OCI-M2 (cell line): ENCODE data around the gene PLEKHJ1.

Experiments
- DNase-seq: peaks from one replicate; lab custom pipeline; 2025; ENCODE audit not compliant: unreplicated experiment; lab: John Stamatoyannopoulos, UW

The PLEKHJ1 gene

GRCh38 chr19:2270157-2270422 is 34.0 kb upstream of the PLEKHJ1 start:
- DNase-seq: no peak

- peak; percentile 52 for DNase-seq
Observed at GRCh38 chr19:2269244-2270156, 33.4 kb upstream of the PLEKHJ1 start.

GRCh38 chr19:2268861-2269243 is 32.7 kb upstream of the PLEKHJ1 start:
- no peak for DNase-seq

GRCh38 chr19:2268480-2268830 is 32.3 kb upstream of the PLEKHJ1 start:
- DNase-seq: no peak

- DNase-seq: no peak
Observed at GRCh38 chr19:2266183-2266993, 30.3 kb upstream of the PLEKHJ1 start.

GRCh38 chr19:2261438-2262172 is 25.5 kb upstream of the PLEKHJ1 start:
- no peak for DNase-seq

GRCh38 chr19:2260341-2260805 is 24.2 kb upstream of the PLEKHJ1 start:
- no peak for DNase-seq

- DNase-seq: no peak
Observed at GRCh38 chr19:2259336-2259735, 23.2 kb upstream of the PLEKHJ1 start.

GRCh38 chr19:2255982-2256685 is 20.0 kb upstream of the PLEKHJ1 start, which contains the start of gene JSRP1:
Gene JSRP1, minus strand, starts transcription at chr19:2256417. Its CDS starts 1,103 bp downstream, at chr19:2255314.
- no peak for DNase-seq

GRCh38 chr19:2255112-2255845 is 19.1 kb upstream of the PLEKHJ1 start:
- no peak for DNase-seq

GRCh38 chr19:2254064-2254872 is 18.1 kb upstream of the PLEKHJ1 start:
- no peak for DNase-seq

GRCh38 chr19:2253106-2254063 is 17.3 kb upstream of the PLEKHJ1 start:
- no peak for DNase-seq

GRCh38 chr19:2252797-2253105 is 16.6 kb upstream of the PLEKHJ1 start:
- DNase-seq: no peak

- DNase-seq: no peak
Observed at GRCh38 chr19:2252055-2252796, 16.1 kb upstream of the PLEKHJ1 start.

- DNase-seq: no peak
Observed at GRCh38 chr19:2251106-2252054, 15.3 kb upstream of the PLEKHJ1 start.

- no peak for DNase-seq
Observed at GRCh38 chr19:2250766-2251105, 14.6 kb upstream of the PLEKHJ1 start.
